HepG2 (cell line): Measurements from ENCODE around the gene SPATA25. TPM values are rescaled to one million over a fixed set of nuclear protein-coding genes. Genes with fewer than 3 reads are reported as not detected.

ENCODE experiments used
- FOSL2 ChIP-seq: sonication (generic); formaldehyde crosslinking; IDR thresholded peaks from 2 replicates; pipeline ENCODE4 v1.4.0; 2020; ENCODE audit warnings: missing genetic modification reagents
- GFI1 ChIP-seq: sonication (generic); formaldehyde crosslinking; IDR thresholded peaks from 2 replicates; pipeline ENCODE4 v1.5.0; 2020; ENCODE audit warnings: missing genetic modification reagents, mild to moderate bottlenecking, borderline replicate concordance
- HES4 ChIP-seq: sonication (generic); formaldehyde crosslinking; IDR thresholded peaks from 2 replicates; pipeline ENCODE4 v1.9.0; 2021; ENCODE audit warnings: mild to moderate bottlenecking, missing genetic modification reagents, borderline replicate concordance
- HNF1A ChIP-seq, 2 experiments: sonication (generic) in 1 of 2; formaldehyde crosslinking in 1 of 2; IDR thresholded peaks; 2 replicates each; pipeline versions ENCODE4 v1.4.0 to v1.6.1; 2016 to 2020; ENCODE audit warnings: borderline replicate concordance in 1 of 2, low read depth in 1 of 2, mild to moderate bottlenecking in 1 of 2, missing genetic modification reagents in 1 of 2
- HNF4A ChIP-seq: sonication (generic); formaldehyde crosslinking; IDR thresholded peaks from 2 replicates; pipeline ENCODE4 v1.4.0; 2020; ENCODE audit warnings: missing genetic modification reagents
- HNRNPH1 ChIP-seq: fragments of 200-400 bp; formaldehyde crosslinking; optimal IDR thresholded peaks from 2 replicates; pipeline ENCODE3; 2017; ENCODE audit warnings: mild to moderate bottlenecking, low read depth, low read length
- HOXA7 ChIP-seq: sonication (generic); formaldehyde crosslinking; IDR thresholded peaks from 2 replicates; pipeline ENCODE4 v1.8.1; 2022; ENCODE audit warnings: mild to moderate bottlenecking, missing genetic modification reagents, moderate library complexity
- IKZF4 ChIP-seq: sonication (generic); formaldehyde crosslinking; IDR thresholded peaks from 2 replicates; pipeline ENCODE4 v1.5.1; 2020; ENCODE audit warnings: borderline replicate concordance, mild to moderate bottlenecking, low read depth, missing genetic modification reagents; ENCODE audit errors: not compliant biosample characterization
- KMT2B ChIP-seq: IDR thresholded peaks from 2 replicates; pipeline ENCODE4 v1.6.1; 2016; ENCODE audit warnings: missing genetic modification reagents, missing compliant biosample characterization
- SAP130 ChIP-seq: IDR thresholded peaks from 2 replicates; pipeline ENCODE4 v1.6.1; 2016; ENCODE audit warnings: low read depth
- SCMH1 ChIP-seq: sonication (generic); formaldehyde crosslinking; IDR thresholded peaks from 2 replicates; pipeline ENCODE4 v1.9.0; 2021; ENCODE audit warnings: missing genetic modification reagents, mild to moderate bottlenecking, borderline replicate concordance
- SOX5 ChIP-seq: IDR thresholded peaks from 2 replicates; pipeline ENCODE4 v1.6.1; 2016; ENCODE audit warnings: borderline replicate concordance
- SPEN ChIP-seq: sonication (generic); formaldehyde crosslinking; IDR thresholded peaks from 2 replicates; pipeline ENCODE4 v1.5.1; 2020; ENCODE audit warnings: low read depth, mild to moderate bottlenecking, missing genetic modification reagents
- THAP11 ChIP-seq: IDR thresholded peaks from 2 replicates; pipeline ENCODE4 v1.6.1; 2016; ENCODE audit warnings: missing biosample characterization, missing genetic modification reagents
- ZKSCAN8 ChIP-seq: IDR thresholded peaks from 2 replicates; pipeline ENCODE4 v1.6.1; 2016; ENCODE audit warnings: borderline replicate concordance, missing genetic modification reagents, missing compliant biosample characterization
- ZNF205 ChIP-seq: IDR thresholded peaks from 2 replicates; pipeline ENCODE4 v1.6.1; 2018; ENCODE audit warnings: missing biosample characterization, missing genetic modification reagents
- ZNF232 ChIP-seq: sonication (generic); formaldehyde crosslinking; IDR thresholded peaks from 2 replicates; pipeline ENCODE4 v1.4.0; 2020; ENCODE audit warnings: missing genetic modification reagents, borderline replicate concordance
- ZNF333 ChIP-seq: sonication (generic); formaldehyde crosslinking; IDR thresholded peaks from 2 replicates; pipeline ENCODE4 v1.4.0; 2020; ENCODE audit warnings: mild to moderate bottlenecking, missing genetic modification reagents, borderline replicate concordance
- ZNF549 ChIP-seq: sonication (generic); formaldehyde crosslinking; IDR thresholded peaks from 2 replicates; pipeline ENCODE4 v1.5.0; 2020; ENCODE audit warnings: missing genetic modification reagents
- polyA plus RNA-seq, 8 experiments: library from polyadenylated mRNA; depleted of rRNA in 3 of 8; stranded (reverse) in 7 of 8; unstranded in 1 of 8; fragments of >200 nt; fragmentation: Illumina TruSeq in 4 of 8; extraction: Trizol in 4 of 8; gene quantifications; 2 replicates each; pipeline versions ENCODE4 v1.2.1 to v1.2.3, GENCODE V29; 2011 to 2016; ENCODE audit warnings: low read depth in 4 of 8, missing spikeins in 1 of 8, mixed read lengths in 1 of 8; ENCODE audit not compliant: insufficient read depth in 1 of 8
- total RNA-seq, 5 experiments: library from RNA; depleted of rRNA; stranded (reverse); fragments of >200 nt; fragmentation: Illumina TruSeq; extraction: Trizol; gene quantifications; 2 replicates each; pipeline ENCODE4 v1.2.3, GENCODE V29; 2016; ENCODE audit warnings: low read depth in 1 of 5
- TF ChIP-seq, protein P1 (sequence below): sonication (generic); formaldehyde crosslinking; IDR thresholded peaks from 2 replicates; pipeline ENCODE4 v1.4.0; 2020; ENCODE audit warnings: missing genetic modification reagents, borderline replicate concordance
- TF ChIP-seq, protein P2 (sequence below): IDR thresholded peaks from 2 replicates; pipeline ENCODE4 v1.6.1; 2016; ENCODE audit warnings: missing compliant biosample characterization, missing genetic modification reagents, borderline replicate concordance

Gene SPATA25
- total and polyA plus RNA-seq, 2 of the 13 experiments (the other 11 are each of a cell fraction or from before 2014, with no cell fraction given) = 4.8 to 7.6 TPM

GRCh38 chr20:45919542-45920399, 32.3 kb upstream of the SPATA25 start (continued):
- TF ChIP-seq ZNF232 (CRISPR knock-in tag) = 0 out of 2 replicates have a peak, but pooled peaks have one; percentile 36
- TF ChIP-seq, protein P1, sequence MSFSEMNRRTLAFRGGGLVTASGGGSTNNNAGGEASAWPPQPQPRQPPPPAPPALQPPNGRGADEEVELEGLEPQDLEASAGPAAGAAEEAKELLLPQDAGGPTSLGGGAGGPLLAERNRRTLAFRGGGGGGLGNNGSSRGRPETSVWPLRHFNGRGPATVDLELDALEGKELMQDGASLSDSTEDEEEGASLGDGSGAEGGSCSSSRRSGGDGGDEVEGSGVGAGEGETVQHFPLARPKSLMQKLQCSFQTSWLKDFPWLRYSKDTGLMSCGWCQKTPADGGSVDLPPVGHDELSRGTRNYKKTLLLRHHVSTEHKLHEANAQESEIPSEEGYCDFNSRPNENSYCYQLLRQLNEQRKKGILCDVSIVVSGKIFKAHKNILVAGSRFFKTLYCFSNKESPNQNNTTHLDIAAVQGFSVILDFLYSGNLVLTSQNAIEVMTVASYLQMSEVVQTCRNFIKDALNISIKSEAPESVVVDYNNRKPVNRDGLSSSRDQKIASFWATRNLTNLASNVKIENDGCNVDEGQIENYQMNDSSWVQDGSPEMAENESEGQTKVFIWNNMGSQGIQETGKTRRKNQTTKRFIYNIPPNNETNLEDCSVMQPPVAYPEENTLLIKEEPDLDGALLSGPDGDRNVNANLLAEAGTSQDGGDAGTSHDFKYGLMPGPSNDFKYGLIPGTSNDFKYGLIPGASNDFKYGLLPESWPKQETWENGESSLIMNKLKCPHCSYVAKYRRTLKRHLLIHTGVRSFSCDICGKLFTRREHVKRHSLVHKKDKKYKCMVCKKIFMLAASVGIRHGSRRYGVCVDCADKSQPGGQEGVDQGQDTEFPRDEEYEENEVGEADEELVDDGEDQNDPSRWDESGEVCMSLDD (CRISPR knock-in tag) = no peak
- 0 out of 2 replicates have a peak, but pooled peaks have one; percentile 8 for TF ChIP-seq GFI1 (CRISPR knock-in tag)
- TF ChIP-seq IKZF4 = no peak
- no peak for TF ChIP-seq HNF1A (IDR thresholded peaks at IDR 0.05; ENCODE audit: low read depth)
- no peak for TF ChIP-seq HNF1A (CRISPR knock-in tag; IDR thresholded peaks at IDR 0.05; ENCODE audit: borderline replicate concordance)
- no peak for TF ChIP-seq ZNF205 (CRISPR knock-in tag)
- TF ChIP-seq HOXA7 (CRISPR knock-in tag) = no peak
- TF ChIP-seq SOX5 (CRISPR knock-in tag) = 0 out of 2 replicates have a peak, but pooled peaks have one; percentile 20
- no peak for TF ChIP-seq ZNF549 (CRISPR knock-in tag)
- TF ChIP-seq HNF4A (CRISPR knock-in tag) = 0 out of 2 replicates have a peak, but pooled peaks have one; percentile 19
- TF ChIP-seq HES4 (CRISPR knock-in tag) = no peak
- no peak for TF ChIP-seq SCMH1 (CRISPR knock-in tag)
- no peak for TF ChIP-seq ZNF333 (CRISPR knock-in tag)
- no peak for TF ChIP-seq ZKSCAN8 (CRISPR knock-in tag)
- peak; percentile 50; the same call in 1 of the 2 replicates for TF ChIP-seq SPEN
- no peak for TF ChIP-seq HNRNPH1
- TF ChIP-seq THAP11 = 0 out of 2 replicates have a peak, but pooled peaks have one; percentile 42
- no peak for TF ChIP-seq KMT2B
- peak; percentile 86 for TF ChIP-seq SAP130 (CRISPR knock-in tag)
- TF ChIP-seq, protein P2, sequence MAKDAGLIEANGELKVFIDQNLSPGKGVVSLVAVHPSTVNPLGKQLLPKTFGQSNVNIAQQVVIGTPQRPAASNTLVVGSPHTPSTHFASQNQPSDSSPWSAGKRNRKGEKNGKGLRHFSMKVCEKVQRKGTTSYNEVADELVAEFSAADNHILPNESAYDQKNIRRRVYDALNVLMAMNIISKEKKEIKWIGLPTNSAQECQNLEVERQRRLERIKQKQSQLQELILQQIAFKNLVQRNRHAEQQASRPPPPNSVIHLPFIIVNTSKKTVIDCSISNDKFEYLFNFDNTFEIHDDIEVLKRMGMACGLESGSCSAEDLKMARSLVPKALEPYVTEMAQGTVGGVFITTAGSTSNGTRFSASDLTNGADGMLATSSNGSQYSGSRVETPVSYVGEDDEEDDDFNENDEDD (CRISPR knock-in tag) = no peak
- peak; percentile 42; the same call in 1 of the 2 replicates for TF ChIP-seq FOSL2 (CRISPR knock-in tag)
